ENCODE results near the gene DACT1. TPM values are rescaled to one million over a fixed set of nuclear protein-coding genes. Genes with fewer than 3 reads are reported as not detected.

Gene DACT1
- total RNA-seq, 2 experiments from 2014 or later: not detected

DNA sequence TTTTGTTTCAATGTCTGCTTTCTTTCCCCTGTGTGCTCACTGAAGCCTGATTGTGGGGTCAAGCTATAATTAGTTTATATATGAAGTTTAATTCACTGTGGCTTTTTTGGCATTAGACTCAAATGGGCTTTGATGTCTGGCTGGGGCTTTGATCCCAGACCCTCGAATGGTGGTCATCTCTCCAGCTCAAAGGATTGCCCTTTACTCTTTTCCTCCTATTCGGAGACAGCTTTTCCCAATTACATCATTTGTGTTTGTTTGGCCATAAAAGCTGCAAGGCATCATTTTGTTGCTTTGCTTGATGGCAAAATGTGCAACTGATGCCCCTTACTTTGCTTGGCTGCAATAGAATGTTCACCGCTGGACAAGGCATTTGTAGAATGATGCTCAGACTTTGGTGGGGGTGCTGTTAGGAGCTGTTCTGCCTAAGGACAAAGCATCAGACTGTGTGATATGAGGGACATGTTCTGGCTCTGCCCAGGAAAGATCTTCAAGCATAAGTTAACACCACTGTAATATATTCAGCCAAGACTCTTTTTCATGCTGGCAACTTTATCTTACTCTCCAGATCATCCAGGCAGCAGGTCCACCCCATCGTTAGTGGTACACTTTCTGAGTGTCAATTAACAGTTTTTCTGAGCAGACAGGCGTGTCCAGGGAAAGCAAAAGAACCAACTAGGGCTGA is 3.2 kb upstream of the DACT1 start:
- H3K4me1 ChIP-seq (ENCODE audit: insufficient read depth, low read length, poor library complexity, severe bottlenecking): no peaks in the 10 kb centered on the region
- intact Hi-C loops (cut with micrococcal nuclease; ENCODE audit: unreplicated experiment): no loop called here
- ChIA-PET CTCF (ENCODE audit: unreplicated experiment) (no interaction called here), POLR2A (no interaction called here)
- H2AFZ ChIP-seq (ENCODE audit: low read length): no peak overlapping the region
- no peaks in the 10 kb centered on the region for H4K20me1 ChIP-seq (ENCODE audit: insufficient read depth, low read length)
- TF ChIP-seq EZH2phosphoT487 (IDR thresholded peaks at IDR 0.05; ENCODE audit: borderline replicate concordance, low read depth, low read length) (no peak), CTCF (conservative IDR thresholded peaks at IDR 0.05; ENCODE audit: low read length) (no peak)
- H3K27ac ChIP-seq (ENCODE audit: low read depth, low read length, poor library complexity, severe bottlenecking): no peak overlapping the region
- H3K36me3 ChIP-seq (ENCODE audit: insufficient read depth, low read length): no peaks in the 10 kb centered on the region
- H3K9me2 ChIP-seq (ENCODE audit: insufficient read depth, low read length): no peaks in the 10 kb centered on the region
- no peak overlapping the region for H3K4me3 ChIP-seq (ENCODE audit: low read depth, low read length, poor library complexity, severe bottlenecking)
- no TSS peak for BruUV-seq (replicated peaks)
- DNase-seq (ENCODE audit: low spot score): no peak
- H3K4me2 ChIP-seq (ENCODE audit: low read length): no peak overlapping the region
- H3K9me3 ChIP-seq (ENCODE audit: low read length): no peaks in the 10 kb centered on the region
- H3K79me2 ChIP-seq (ENCODE audit: insufficient read depth, low read depth, low read length): no peaks in the 10 kb centered on the region

- CTCF ChIA-PET (ENCODE audit: unreplicated experiment): interaction anchor here (0.6 kb wide), 1 partner anchor 37 kb away, joined by 6 read pairs; no protein-coding TSS in a partner anchor
Observed at GRCh38 chr14:58635091-58635830, 2.5 kb upstream of the DACT1 start.

More at GRCh38 chr14:58635091-58635830, 2.5 kb upstream of the DACT1 start:
- Histone ChIP-seq H2AFZ (ENCODE audit: low read length) (no peak overlapping the region), H3K36me3 (ENCODE audit: insufficient read depth, low read length) (no peaks in the 10 kb centered on the region), H3K9me3 (ENCODE audit: low read length) (no peaks in the 10 kb centered on the region), H4K20me1 (ENCODE audit: insufficient read depth, low read length) (no peaks in the 10 kb centered on the region), H3K4me3 (ENCODE audit: low read depth, low read length, poor library complexity, severe bottlenecking) (no peak overlapping the region), H3K27ac (ENCODE audit: low read depth, low read length, poor library complexity, severe bottlenecking) (no peak overlapping the region), H3K79me2 (ENCODE audit: insufficient read depth, low read depth, low read length) (no peaks in the 10 kb centered on the region), H3K4me1 (ENCODE audit: insufficient read depth, low read length, poor library complexity, severe bottlenecking) (no peaks in the 10 kb centered on the region), H3K4me2 (ENCODE audit: low read length) (no peak overlapping the region), H3K9me2 (ENCODE audit: insufficient read depth, low read length) (no peaks in the 10 kb centered on the region)
- TF ChIP-seq CTCF (conservative IDR thresholded peaks at IDR 0.05; ENCODE audit: low read length) (no peak), EZH2phosphoT487 (IDR thresholded peaks at IDR 0.05; ENCODE audit: borderline replicate concordance, low read depth, low read length) (no peak)
- intact Hi-C loops (cut with micrococcal nuclease; ENCODE audit: unreplicated experiment): no loop called here
- no peak for DNase-seq (ENCODE audit: low spot score)
- POLR2A ChIA-PET: interaction anchor here (0.8 to 0.9 kb wide), 2 partner anchors 8 to 14 kb away, joined by 3 to 7 read pairs; no protein-coding TSS in a partner anchor
- no TSS peak for BruUV-seq (replicated peaks)

All from OCI-LY7 (cell line).